CD4-positive, alpha-beta T cell treated with Interleukin-4 for 4 hours (primary cell): ENCODE results near the gene HIPK2.

Source experiments
- DNase-seq: peaks from one replicate; pipeline ENCODE4 v3.0.0-alpha.2; 2020

The HIPK2 gene

DNA sequence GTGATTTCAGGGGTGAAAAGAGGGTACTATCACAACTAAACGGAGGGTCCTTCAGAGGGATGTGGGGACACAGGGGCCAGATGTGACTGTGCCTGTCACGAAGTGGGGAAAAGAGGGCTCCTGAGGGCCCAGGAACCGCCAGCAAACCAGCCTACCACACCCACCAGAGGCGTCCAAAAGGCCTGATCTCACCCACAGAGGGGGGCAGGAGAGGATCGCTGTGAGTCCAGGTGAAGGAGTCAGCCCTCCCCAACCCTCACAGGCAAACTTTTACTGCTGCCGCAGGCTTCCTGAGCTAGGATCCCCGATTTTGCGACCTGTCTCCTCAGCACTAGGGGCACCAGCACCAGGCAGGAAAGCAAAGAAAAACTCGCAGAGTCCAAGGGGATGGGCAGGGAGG is 64.7 kb downstream of the HIPK2 start:
- DNase-seq = no peak

DNA sequence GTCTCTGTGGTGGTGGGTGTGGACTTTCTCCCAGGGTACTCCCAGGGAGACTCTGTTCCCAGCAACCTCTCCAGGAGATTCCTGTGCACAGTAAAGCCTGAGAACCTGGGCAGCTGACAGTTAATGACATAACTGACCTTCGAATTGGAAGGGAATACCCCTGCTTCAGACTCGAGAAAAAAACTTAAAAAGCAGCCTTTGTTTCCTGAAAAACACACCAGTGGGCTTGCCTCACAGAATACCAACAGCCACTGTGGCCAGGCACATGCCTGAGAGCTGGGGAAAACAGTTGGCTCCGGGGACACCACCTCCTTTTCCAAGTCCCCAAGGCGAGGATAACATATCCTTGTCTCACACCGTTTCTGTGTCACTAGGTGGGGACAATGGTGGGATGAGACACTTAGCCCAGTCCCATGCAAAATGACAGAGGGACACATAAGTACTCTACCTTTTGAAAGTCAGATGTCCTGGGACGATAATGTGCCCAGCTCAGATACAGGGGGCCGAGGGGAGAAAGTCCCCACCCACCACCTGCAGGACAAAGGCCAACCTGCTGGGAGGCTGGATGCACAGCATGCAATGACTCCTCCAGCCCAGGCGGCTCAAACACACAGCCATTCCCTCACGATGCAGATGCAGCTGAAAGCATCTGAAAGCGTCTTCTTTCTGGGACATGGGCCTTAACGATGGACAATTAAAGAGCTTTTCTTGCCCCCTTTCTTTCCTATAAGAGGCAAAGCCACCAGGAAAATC is 65.6 kb downstream of the HIPK2 start:
- DNase-seq = no peak

DNA sequence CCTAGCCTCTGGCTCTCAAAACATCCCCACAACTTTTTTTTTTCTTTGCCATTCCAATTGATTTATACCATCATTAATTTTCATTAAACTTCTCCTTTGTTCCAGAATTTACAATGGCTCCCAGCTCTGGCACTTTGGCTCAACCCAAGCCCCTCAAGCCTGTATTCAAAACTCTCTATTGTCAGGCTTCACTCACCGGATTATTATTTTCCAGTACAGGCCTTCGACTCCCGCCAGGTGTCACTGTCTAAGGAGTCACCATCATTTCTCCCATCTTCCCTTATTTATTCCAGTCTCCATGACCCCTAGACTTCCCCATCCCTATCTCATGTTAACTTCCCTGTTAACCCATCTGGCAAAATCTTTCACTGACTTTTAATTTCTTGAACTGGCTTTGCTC is 67.8 kb downstream of the HIPK2 start:
- no peak for DNase-seq

DNA sequence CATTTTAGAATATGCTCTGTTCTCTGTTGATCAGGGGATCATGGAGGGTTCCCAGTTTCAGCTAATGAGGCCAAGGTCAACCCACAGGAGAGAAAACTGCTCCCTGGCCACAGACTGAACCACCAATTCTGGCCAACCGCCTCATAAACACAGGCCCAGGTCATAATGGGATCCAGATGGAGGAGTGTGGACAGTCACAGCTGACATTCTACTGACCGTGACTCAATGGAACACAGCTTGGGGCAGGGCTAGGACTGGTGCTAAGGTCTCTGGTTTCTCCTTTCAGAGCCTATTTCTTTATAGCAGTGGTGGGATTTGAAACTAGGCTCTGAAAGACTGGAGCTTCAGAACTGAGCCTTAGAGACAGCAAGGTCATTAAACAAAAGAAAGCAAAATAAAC is 68.3 kb downstream of the HIPK2 start:
- DNase-seq = no peak

DNA sequence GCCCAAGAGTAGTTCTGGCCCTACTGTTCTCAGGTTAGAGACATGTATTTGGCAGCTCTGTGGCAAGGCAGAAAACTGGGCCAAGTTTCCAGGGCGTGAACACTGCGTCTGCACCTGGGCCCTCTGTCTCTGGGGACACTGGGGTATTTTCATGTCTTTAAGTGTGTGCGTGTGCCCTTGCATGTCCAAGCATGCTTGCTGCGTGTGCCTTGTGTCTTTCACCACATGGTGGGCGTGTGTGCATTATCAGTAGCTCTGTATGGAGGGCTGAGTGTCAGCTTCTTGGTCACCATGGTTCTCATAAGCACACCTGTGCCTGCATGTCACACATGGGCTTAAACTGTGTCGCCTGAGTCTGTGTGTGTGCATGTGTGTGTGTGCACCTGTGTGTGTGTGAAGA is 69.3 kb downstream of the HIPK2 start:
- DNase-seq = no peak

DNA sequence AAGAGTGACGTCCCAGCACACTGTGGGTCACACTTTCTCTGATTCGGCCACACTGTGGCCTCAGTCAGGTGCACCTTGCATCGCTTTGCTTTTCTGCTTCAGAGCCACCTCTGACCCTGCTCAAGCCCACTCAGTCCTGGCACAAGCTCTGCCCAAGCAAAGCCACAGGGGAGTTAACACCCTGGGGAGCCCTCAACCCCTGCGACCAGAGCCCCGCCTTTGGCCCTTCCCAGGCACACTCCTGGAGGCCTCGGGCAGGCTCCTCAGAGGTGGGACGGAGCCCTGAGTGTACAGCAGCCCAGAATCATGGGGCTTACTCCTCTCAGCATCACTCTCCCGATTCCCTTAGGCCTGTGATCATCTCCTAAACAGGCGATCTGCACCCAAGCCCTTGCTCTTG is 71.0 kb downstream of the HIPK2 start:
- DNase-seq = no peak

DNA sequence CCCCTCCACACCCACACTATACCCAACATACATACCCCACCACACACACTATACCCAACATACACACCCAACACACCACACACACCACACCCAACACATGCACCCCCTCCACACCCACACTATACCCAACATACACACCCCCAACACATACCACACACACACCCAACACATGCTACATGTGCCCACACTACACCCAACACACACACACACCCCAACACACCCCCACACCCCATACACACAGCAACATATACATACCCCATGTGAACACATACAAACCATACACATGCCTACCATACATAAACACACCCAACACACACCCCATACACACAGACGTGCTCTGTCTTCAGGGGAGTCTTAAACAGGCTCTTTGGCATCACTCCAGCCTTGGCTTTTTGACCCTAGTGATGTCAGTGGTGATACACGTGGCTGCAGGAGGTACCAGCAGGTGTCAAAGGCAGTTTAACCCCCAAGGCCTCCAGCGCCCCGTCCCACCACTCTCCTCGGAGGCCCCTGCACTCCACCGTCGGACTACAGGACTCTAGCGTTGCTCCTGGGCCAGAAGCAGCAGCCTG is 73.4 kb downstream of the HIPK2 start:
- no peak for DNase-seq

DNA sequence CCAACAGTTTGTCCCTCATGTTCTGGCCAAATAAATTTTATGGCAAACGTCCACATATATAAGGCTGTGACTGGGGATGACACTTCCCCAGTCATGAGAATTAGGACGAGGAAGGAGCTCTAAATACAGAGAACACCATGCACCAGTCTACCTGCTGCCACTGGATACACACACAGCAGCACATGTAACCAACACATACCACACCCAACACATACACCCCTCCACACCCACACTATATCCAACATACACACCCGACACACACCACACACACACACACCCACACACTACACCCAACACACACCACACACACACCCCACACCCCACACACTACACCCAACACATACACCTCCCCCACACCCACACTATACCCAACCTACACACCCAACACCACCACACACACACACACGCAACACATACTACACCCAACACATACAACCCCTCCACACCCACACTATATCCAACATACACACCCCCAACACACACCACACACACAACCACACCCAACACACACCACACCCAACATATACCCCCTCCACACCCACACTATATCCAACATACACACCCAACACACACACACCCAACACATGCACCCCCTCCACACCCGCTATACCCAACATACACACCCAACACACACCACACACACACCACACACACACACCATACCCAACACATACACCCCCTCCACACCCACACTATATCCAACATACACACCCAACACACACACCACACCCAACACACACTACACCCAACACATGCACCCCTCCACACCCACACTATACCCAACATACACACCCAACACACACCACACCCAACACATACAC is 74.1 kb downstream of the HIPK2 start:
- DNase-seq = no peak

DNA sequence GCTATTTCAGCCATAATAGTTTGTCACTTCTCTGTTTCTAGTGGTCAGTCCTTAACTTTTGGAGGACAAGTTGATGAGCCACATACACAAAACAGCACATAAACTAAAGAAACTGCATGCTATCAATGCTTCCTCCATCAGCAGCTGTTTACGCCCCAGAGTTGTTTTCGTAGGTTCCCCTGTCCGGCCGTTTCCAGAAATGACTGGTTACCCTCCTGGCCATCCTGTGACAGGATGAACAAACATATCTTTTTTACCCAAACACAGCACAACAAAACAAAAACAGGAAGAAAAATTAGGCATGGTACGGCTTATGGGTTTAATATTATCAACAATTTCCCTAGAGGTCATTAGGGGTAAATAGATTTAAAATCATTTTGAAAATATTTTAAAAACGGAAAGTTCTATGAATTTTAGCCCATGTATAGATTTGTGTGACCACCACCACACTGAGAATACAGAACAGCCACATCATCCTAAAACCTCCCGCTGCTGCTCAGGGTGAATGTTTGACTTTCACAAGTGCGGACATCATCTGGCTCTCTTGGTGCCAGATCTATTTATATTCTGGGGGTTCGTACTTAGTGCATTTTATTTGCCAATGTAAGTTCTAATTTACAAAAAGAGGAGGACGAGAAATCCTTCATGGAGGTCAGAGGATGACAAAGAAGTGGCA is 74.8 kb downstream of the HIPK2 start:
- DNase-seq = no peak

DNA sequence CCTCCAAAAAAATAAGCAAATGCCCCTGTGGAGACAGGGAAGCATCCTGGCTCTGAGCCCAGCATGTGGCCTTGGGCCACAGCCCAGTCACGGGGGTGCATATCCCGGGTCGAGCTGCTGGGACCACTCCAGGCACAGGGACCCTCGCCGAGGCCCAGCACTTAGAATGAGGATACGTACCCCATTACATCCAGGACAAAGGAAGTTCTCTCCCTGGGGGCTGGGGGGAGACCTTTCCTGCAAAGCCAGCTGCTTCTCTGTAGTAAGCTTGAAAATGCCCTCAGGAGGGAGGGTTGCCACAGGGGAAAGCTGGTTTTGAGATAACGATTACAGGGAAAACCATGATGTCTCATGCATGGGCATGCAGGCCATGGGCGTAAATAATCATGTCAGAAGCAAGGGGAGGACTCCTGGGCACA is 75.5 kb downstream of the HIPK2 start:
- DNase-seq = no peak

DNA sequence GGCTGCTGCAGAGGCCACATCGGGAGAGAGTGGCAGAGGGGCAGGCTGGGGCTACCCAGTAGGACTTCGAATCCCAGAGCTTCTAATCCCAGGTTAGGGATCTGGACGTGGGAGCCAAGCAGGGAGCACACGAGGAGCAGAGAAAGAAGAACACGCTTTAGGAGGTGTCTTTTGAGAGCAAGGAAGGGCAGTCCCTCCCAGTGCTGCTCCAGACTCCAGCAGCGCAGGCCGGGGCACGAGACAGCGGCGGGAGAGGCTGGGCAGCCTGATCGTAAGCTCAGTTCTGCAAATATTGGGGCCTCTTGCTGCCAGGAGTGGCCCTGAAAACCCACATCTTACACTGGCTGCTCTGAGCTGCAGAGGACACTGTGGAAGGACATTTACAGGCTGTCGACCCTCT is 75.9 kb downstream of the HIPK2 start:
- DNase-seq = no peak

DNA sequence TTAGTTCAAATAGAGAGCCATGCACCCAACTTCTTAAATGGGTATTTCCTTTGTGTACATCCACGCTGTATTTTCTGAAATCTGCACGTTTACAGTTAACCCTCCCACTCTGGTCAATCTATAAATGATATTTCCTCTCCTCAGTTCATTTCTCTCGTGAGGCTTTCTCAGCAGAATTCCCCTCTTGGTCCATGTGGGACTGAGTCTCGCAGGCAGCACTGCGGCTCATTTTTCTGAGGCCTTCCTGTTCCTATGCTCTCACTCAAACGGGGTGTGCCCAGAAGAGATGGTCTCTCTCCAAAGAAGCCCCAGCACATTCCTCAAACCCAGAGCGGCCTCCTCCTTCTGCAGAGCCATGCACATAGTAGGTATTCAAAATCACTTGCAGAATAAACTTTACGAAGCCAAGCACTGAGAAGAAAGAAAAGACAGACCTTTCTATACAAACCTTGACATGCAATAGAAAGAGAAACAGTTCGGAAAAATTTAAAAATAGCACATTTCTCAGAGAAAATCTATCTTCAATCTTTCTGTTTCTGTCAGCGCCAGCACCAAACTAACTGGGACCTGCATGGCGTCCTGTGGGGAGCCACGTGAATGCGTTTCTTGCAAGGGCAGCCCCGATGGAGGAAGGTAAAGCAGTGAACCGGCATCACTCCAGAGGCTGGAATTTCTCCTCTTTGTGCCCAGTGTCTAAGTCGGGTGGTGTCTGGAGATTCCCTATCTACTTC is 77.1 kb downstream of the HIPK2 start:
- DNase-seq = no peak

DNA sequence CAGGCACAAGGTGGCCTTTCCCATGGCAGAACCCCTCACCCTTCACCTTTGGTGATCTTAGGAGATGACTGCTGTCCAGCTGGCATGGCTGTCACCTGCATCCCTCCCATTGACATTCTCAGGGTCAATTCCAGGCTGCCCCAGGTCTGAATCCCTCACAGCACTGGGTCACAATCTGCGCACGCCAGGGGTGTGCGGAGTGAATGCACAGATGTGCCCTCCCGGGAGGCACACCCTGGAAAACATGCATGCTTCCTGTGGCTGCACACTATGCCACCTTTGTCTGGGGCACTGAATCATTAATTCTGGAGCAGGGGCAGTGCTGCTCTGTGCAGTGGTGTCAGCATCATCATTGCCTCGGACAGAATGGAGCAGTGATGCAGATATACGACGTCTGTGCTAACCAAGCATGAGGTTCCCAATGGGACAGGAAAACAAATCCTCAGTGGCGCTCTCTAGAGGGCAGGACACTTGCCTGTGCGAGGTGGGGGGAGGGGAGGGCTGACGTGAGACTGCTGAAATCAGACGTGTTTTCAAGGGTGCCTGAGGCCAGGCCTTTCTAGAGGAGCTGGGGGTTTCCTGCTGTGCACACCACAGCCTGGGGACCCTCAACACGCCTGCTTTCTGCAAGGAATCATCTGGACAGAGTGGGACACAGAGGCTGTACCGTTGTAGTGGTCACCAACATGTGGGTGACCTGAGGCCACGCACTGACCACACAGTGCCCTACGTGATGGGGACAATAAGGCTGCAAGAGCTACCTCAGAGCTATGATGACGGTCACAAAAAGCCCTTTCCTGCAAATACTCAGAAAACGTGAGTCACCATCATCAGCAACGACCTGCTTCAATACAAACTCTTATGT is 77.9 kb downstream of the HIPK2 start:
- DNase-seq = no peak

DNA sequence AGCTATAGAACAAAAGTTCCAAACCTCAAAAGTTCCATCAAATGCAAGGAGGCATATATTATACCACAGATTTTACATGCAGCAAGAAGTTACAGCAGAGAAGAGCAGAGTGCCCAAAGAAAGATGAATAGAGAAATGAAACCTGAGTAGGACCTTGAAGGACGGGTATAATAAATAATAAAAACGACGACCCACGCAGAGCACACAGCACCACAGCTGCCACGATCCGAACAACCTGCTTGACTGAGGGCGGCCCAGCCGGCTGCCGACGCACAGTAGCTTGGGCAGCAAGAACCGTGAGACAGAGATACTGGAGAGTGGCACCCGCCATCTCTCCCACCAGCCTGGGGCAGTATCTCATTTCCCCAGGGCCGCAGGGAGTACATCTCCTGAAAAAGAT is 79.0 kb downstream of the HIPK2 start:
- DNase-seq = no peak

DNA sequence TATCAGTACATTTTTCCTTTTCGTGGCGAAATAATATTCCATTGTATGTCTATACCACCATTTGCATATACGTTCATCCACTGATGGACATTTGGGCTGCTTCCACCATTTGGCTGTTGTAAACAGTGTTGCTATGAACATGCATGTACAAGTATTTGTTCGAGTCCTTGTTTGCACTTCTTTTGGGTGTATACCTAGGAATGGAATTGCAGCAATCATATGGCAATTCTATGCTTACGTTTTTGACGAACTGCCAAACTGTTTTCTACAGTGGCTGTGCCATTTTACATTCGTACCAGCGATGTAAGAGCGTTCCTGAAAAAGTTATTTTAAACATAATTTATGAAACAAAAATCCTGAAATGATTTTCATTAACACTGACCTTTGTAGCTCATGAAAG is 79.5 kb downstream of the HIPK2 start:
- DNase-seq = no peak

DNA sequence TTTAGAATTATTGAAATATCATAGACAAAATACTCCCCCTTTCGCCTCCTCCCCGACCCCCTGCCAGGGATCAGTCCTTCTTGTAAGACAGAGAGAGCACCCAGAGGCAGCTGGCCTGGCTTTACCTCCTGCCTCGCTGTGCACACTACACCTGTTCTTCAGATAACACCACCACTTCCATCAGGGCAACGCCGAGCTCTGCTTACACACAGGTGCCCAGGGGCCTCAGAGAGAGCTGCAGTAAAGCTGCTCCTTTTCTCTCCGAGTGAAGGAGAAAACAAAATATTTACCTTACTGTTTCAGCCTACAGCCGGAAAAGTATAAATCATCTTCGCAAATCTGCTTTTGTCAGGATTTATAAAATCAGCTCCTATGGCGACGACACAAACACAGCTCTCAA is 80.7 kb downstream of the HIPK2 start:
- no peak for DNase-seq

DNA sequence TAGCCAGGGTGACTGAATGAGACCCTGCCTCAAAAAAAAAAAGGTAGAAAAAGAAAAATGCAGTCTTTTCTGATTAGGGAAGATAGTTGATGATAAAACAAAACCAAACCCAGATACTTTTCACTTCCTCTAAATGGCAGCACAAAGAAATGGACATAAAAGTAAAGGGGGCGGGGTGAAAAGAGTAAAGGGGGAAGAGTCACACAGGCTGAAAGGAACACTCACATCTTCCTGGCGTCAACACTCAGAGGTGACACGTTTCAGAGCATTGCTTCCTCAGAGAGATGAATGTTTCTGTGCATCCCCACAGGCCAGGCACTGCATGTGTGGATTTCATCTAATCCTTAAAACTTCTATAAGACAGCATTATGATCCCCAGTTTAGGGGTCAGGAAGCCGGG is 81.2 kb downstream of the HIPK2 start:
- no peak for DNase-seq

DNA sequence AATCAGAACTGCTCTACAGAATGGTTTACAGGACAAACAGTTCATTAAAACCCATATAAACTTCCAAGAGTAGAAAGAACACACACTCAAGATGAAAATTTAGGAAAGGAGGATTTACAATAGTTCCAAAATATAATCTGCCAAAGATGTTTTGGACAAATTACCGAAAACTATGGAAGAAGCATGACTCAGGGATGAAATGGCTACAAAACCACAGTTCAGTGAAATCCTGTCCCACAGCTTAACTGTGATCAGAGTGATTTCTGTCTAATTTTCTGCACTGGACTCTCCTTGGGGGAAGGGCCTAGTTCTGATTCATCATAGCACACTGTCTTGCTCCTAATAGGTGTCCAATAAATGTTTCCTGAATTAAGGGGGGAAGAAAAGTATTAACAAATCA is 82.2 kb downstream of the HIPK2 start:
- no peak for DNase-seq

DNA sequence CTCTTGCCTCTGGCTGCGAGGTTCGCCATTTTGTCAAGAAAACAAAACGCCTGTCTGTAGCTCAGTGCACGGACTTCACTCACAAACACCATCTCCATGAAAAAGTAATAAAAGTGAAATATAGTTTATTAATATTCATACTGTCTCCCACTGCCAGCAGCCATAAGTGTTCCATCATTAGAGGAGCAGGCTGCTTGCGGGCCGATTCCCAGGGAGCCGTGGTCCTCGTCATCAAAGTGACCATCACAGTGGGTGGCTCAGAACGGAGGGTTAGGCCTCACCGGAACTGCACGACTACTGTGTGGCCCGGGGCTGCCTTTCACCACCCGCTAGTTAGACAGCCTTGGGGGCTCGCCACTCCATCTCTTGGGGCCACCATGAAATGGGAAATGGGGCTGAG is 82.7 kb downstream of the HIPK2 start:
- no peak for DNase-seq

DNA sequence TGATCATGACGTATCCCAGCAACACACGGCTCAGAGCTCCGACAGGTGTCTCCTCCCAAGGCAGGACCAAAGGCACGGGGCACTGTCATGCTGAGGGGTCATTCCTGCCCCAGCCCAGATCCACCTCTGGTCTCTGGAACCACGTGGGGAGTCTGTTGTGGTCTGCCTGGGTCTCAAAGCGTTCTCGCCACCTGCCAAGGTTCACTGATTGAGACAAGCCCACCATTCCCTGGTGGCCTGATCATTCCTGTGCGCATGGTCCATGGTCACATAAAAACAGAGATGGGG is 83.5 kb downstream of the HIPK2 start:
- no peak for DNase-seq

DNA sequence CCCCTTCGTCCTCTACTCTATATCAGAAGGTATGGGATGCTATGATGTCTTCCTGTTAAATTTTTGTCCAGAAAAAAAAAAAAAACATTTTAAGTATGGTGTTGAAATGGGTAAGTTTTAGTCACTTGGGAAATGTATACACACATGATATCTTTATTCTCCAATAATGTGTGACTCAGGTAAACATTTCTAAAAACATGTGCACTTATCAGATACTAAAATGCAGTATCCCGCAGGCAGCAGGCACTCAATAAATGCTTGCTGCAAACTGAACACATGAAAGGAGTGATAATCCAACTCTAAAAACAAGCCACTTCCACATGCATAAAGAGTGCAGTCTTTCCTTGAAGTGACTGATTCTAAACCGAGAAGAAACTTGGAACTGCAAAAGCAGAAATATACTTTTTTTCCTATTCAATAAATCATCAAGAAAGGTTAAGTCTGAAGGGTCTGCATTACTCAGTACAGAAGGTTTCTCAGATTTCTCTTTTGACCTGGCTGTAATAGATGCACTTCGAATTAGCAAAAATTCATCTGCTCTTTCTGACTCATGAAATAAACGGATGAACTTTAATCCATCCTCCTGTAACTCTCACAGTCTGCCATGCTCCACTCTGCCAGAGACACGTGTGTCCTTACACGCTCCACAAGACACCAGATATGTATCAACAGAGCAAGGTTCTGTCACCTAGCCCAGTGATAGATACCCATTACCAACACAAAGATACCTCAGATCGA is 84.0 kb downstream of the HIPK2 start:
- DNase-seq = no peak
